MCF 10A (cell line): ENCODE data around the gene RUSC2. TPM values are rescaled to one million over a fixed set of nuclear protein-coding genes. Genes with fewer than 3 reads are reported as not detected.
A peak's percentile ranks its signal among the peaks of the same experiment; 100 is the strongest.

Source experiments
- BruUV-seq: library from RNA; stranded (reverse); fragments of 400-500 nt; replicated peaks from 2 replicates; lab custom pipeline; 2021; lab: Mats Ljungman, UMichigan
- CTCF ChIA-PET: fragments of 300-600 bp; sonication (Branson Sonifier 250); formaldehyde crosslinking; extraction: SDS; loops from one replicate; lab custom pipeline; 2021; ENCODE audit warnings: antibody characterized with exemption, inconsistent platforms; lab: Yijun Ruan, JAX
- POLR2A ChIA-PET: fragments of 300-600, 350-650 bp; sonication (Branson Sonifier 250); formaldehyde crosslinking; extraction: SDS; loops from one replicate; lab custom pipeline; 2020; ENCODE audit warnings: antibody characterized with exemption, inconsistent platforms; lab: Yijun Ruan, JAX
- DNase-seq: peaks from one replicate; pipeline ENCODE4 v3.0.0-alpha.2; 2018; ENCODE audit not compliant: unreplicated experiment
- H3K27ac Mint-ChIP-seq: one replicate; pipeline ENCODE4 v1.8.0; 2022; ENCODE audit warnings: mild to moderate bottlenecking, low read depth, mixed read lengths; ENCODE audit not compliant: unreplicated experiment
- H3K27me3 Mint-ChIP-seq: one replicate; pipeline ENCODE4 v1.8.0; 2022; ENCODE audit warnings: mixed read lengths; ENCODE audit not compliant: insufficient read depth, unreplicated experiment
- H3K36me3 Mint-ChIP-seq: one replicate; pipeline ENCODE4 v1.8.0; 2022; ENCODE audit warnings: mild to moderate bottlenecking, moderate library complexity, mixed read lengths; ENCODE audit not compliant: insufficient read depth, unreplicated experiment
- H3K4me1 Mint-ChIP-seq: one replicate; pipeline ENCODE4 v1.8.0; 2022; ENCODE audit warnings: mixed read lengths; ENCODE audit not compliant: insufficient read depth, unreplicated experiment
- H3K4me3 Mint-ChIP-seq: one replicate; pipeline ENCODE4 v1.8.0; 2022; ENCODE audit warnings: mild to moderate bottlenecking, moderate library complexity, mixed read lengths; ENCODE audit not compliant: unreplicated experiment
- H3K9me3 Mint-ChIP-seq: one replicate; pipeline ENCODE4 v1.8.0; 2022; ENCODE audit warnings: mixed read lengths; ENCODE audit not compliant: unreplicated experiment
- CTCF ChIP-seq: fragments of 200-600 bp; IDR thresholded peaks from one replicate; pipeline ENCODE4 v1.8.0; 2022; ENCODE audit warnings: antibody characterized with exemption, mild to moderate bottlenecking; ENCODE audit not compliant: unreplicated experiment
- intact Hi-C: fragments of 100-400 bp; cut with micrococcal nuclease; formaldehyde crosslinking; loops from 2 replicates; pipeline ENCODE4 v1.14.1; 2022
- total RNA-seq: library from RNA; stranded (reverse); gene quantifications from 2 replicates; pipeline ENCODE4 v1.2.3, GENCODE V29; 2022

Gene RUSC2
- total RNA-seq, 1 experiment from 2014 or later, result 30.5 TPM

- peaks cover 13% of the 10 kb centered on the region for H3K4me1 Mint-ChIP-seq
- TF ChIP-seq CTCF, result no peak
Observed at GRCh38 chr9:35538361-35539234, 48.7 kb downstream of the RUSC2 start.

More at GRCh38 chr9:35538361-35539234, 48.7 kb downstream of the RUSC2 start:
- BruUV-seq, result TSS peak; percentile 66
- intact Hi-C loops, result no loop called here
- ChIA-PET POLR2A (interaction anchor here (0.6 to 1.2 kb wide), 3 partner anchors 12 to 21 kb away, joined by 3 read pairs; no protein-coding TSS in a partner anchor), CTCF (interaction anchor here (0.6 to 8.0 kb wide), 10 partner anchors 9 to 442 kb away, joined by 3 to 47 read pairs (median 3); partner anchors contain the start of genes PIGO and RUSC2)
- H3K36me3 Mint-ChIP-seq, result no peaks in the 10 kb centered on the region
- no peaks in the 10 kb centered on the region for H3K27me3 Mint-ChIP-seq
- peak overlapping the region; percentile 28 for H3K4me3 Mint-ChIP-seq
- no peak overlapping the region for H3K27ac Mint-ChIP-seq
- no peak for DNase-seq
- no peaks in the 10 kb centered on the region for H3K9me3 Mint-ChIP-seq

Other genes with a start within 250 kb of the RUSC2 start
- 32.1 and 41.9 TPM in 2 replicates for gene TESK1, start 115.2 kb downstream of the RUSC2 start, total RNA-seq
- 1.6 and 1.8 TPM in 2 replicates for gene CD72, start 128.3 kb downstream of the RUSC2 start, total RNA-seq
- gene SIT1, start 160.8 kb downstream of the RUSC2 start, total RNA-seq, result not detected in 2 replicates
- 13,245 and 17,503 TPM in 2 replicates for gene RMRP, start 167.9 kb downstream of the RUSC2 start, total RNA-seq
- 10.6 and 12.5 TPM in 2 replicates for gene CCDC107, start 168.2 kb downstream of the RUSC2 start, total RNA-seq
- gene ARHGEF39, start 175.1 kb downstream of the RUSC2 start, total RNA-seq, result 2.9 and 5.1 TPM in 2 replicates
- not detected in 2 replicates for gene CA9, start 183.8 kb downstream of the RUSC2 start, total RNA-seq
- gene TPM2, start 199.8 kb downstream of the RUSC2 start, total RNA-seq, result 161 and 207 TPM in 2 replicates
- 224 and 256 TPM in 2 replicates for gene TLN1, start 242.1 kb downstream of the RUSC2 start, total RNA-seq
- 58.7 and 66.2 TPM in 2 replicates for gene CREB3, start 242.6 kb downstream of the RUSC2 start, total RNA-seq